ENCODE results near the gene PTGDS. TPM values are rescaled to one million over a fixed set of nuclear protein-coding genes. Genes with fewer than 3 reads are reported as not detected.

PTGDS gene
- total RNA-seq, 2 experiments from 2014 or later, result 40.6 to 41.0 TPM

DNA sequence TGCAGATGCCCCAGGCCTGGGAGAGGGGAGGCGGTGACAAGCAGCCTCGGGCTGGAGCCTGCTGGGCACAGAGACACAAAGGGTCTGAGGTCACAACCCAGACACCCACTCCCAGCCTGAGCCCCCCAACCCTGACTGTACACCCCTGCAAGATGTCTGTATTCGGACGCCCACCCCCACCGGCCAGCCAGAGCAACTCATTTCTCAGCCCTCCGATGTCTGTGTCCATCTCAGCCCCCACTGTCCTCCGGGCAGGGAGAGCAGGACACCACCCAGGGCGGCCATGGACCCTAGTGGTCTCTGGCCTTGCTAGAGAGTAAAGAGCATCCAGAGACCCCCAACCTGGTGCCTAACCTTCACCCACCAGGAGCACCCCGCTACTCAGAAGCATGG lies 21.4 kb upstream of the PTGDS start:
- peaks cover 0 to 3% of the 10 kb centered on the region in 2 experiments for H3K9me3 ChIP-seq (ENCODE audit: control insufficient read depth in 1 of 2, insufficient read depth in 1 of 2, low read length in 2 of 2)
- Mint-ChIP-seq H3K9me3 (peaks cover 2% of the 10 kb centered on the region), H3K36me3 (ENCODE audit: low read depth) (no peaks in the 10 kb centered on the region), H3K4me1 (ENCODE audit: low read depth) (peaks cover 7% of the 10 kb centered on the region), H3K4me3 (no peak overlapping the region), H3K27me3 (no peaks in the 10 kb centered on the region), H3K27ac (no peak overlapping the region)
- CTCF ChIA-PET, result no interaction called here
- H3K4me1 ChIP-seq (ENCODE audit: insufficient read depth, low read length), result peaks cover 38% of the 10 kb centered on the region
- POLR2A ChIA-PET, result no interaction called here
- TF ChIP-seq CTCF (IDR thresholded peaks at IDR 0.05), result no peak
- no peak overlapping the region for H3K4me3 ChIP-seq (ENCODE audit: low read length)
- no peaks in the 10 kb centered on the region for H3K36me3 ChIP-seq (ENCODE audit: insufficient read depth, low read length)
- intact Hi-C loops (cut with DNase I, micrococcal nuclease), result loop anchor here in 1 of 2 experiments (10.0 kb wide), 1 partner anchor 831 kb away; no protein-coding TSS in a partner anchor
- H3K27me3 ChIP-seq (ENCODE audit: control insufficient read depth in 1 of 2, insufficient read depth in 2 of 2, low read length in 2 of 2), result no peaks in the 10 kb centered on the region
- DNase-seq (no peak), ATAC-seq (ENCODE audit: poor library complexity) (no peak)
- H3K27ac ChIP-seq (ENCODE audit: low read depth in 1 of 2, low read length in 2 of 2), result no peak overlapping the region

GRCh38 chr9:136956604-136957003 lies 20.7 kb upstream of the PTGDS start:
- CTCF ChIA-PET, result no interaction called here
- no peaks in the 10 kb centered on the region for H3K36me3 ChIP-seq (ENCODE audit: insufficient read depth, low read length)
- Mint-ChIP-seq H3K4me3 (no peak overlapping the region), H3K9me3 (peaks cover 2% of the 10 kb centered on the region), H3K4me1 (ENCODE audit: low read depth) (peaks cover 7% of the 10 kb centered on the region), H3K27ac (no peak overlapping the region), H3K27me3 (no peaks in the 10 kb centered on the region), H3K36me3 (ENCODE audit: low read depth) (no peaks in the 10 kb centered on the region)
- H3K9me3 ChIP-seq (ENCODE audit: control insufficient read depth in 1 of 2, insufficient read depth in 1 of 2, low read length in 2 of 2), result peaks cover 0 to 3% of the 10 kb centered on the region in 2 experiments
- intact Hi-C loops (cut with DNase I, micrococcal nuclease), result loop anchor here in 1 of 2 experiments (10.0 kb wide), 1 partner anchor 832 kb away; no protein-coding TSS in a partner anchor
- H3K27me3 ChIP-seq (ENCODE audit: control insufficient read depth in 1 of 2, insufficient read depth in 2 of 2, low read length in 2 of 2), result no peaks in the 10 kb centered on the region
- H3K27ac ChIP-seq (ENCODE audit: low read depth in 1 of 2, low read length in 2 of 2), result no peak overlapping the region
- H3K4me1 ChIP-seq (ENCODE audit: insufficient read depth, low read length), result peaks cover 42% of the 10 kb centered on the region
- DNase-seq (no peak), ATAC-seq (ENCODE audit: poor library complexity) (no peak)
- no peak for TF ChIP-seq CTCF (IDR thresholded peaks at IDR 0.05)
- H3K4me3 ChIP-seq (ENCODE audit: low read length), result no peak overlapping the region
- POLR2A ChIA-PET, result no interaction called here

GRCh38 chr9:136957461-136957860 lies 19.8 kb upstream of the PTGDS start:
- peaks cover 50% of the 10 kb centered on the region for H3K4me1 ChIP-seq (ENCODE audit: insufficient read depth, low read length)
- H3K27ac ChIP-seq (ENCODE audit: low read depth in 1 of 2, low read length in 2 of 2), result no peak overlapping the region
- no peak overlapping the region for H3K27ac Mint-ChIP-seq
- no peak overlapping the region for H3K4me3 ChIP-seq (ENCODE audit: low read length)
- peaks cover 7% of the 10 kb centered on the region for H3K4me1 Mint-ChIP-seq (ENCODE audit: low read depth)
- ChIA-PET POLR2A (no interaction called here), CTCF (no interaction called here)
- no peaks in the 10 kb centered on the region for H3K27me3 Mint-ChIP-seq
- no peaks in the 10 kb centered on the region for H3K36me3 Mint-ChIP-seq (ENCODE audit: low read depth)
- DNase-seq (no peak), ATAC-seq (ENCODE audit: poor library complexity) (no peak)
- peaks cover 0 to 3% of the 10 kb centered on the region in 2 experiments for H3K9me3 ChIP-seq (ENCODE audit: control insufficient read depth in 1 of 2, insufficient read depth in 1 of 2, low read length in 2 of 2)
- intact Hi-C loops (cut with DNase I, micrococcal nuclease), result loop anchor here in 1 of 2 experiments (10.0 kb wide), 1 partner anchor 833 kb away; no protein-coding TSS in a partner anchor
- H3K27me3 ChIP-seq (ENCODE audit: control insufficient read depth in 1 of 2, insufficient read depth in 2 of 2, low read length in 2 of 2), result no peaks in the 10 kb centered on the region
- peaks cover 2% of the 10 kb centered on the region for H3K9me3 Mint-ChIP-seq
- H3K4me3 Mint-ChIP-seq, result no peak overlapping the region
- no peaks in the 10 kb centered on the region for H3K36me3 ChIP-seq (ENCODE audit: insufficient read depth, low read length)
- no peak for TF ChIP-seq CTCF (IDR thresholded peaks at IDR 0.05)

Measured in CD4-positive, alpha-beta T cell (primary cell).